NCI-H1930 (cell line): ENCODE measurements around the gene KRT80.
A peak's percentile ranks its signal among the peaks of the same experiment; 100 is the strongest.

Experiments used
- DNase-seq, 2 experiments: peaks; one replicate each; lab custom pipeline; 2025; lab: John Stamatoyannopoulos, UW

The KRT80 gene

GRCh38 chr12:52179396-52179973, 12.3 kb downstream of the KRT80 start:
- no peak for DNase-seq

GRCh38 chr12:52178984-52179383, 12.8 kb downstream of the KRT80 start:
- DNase-seq, result no peak

GRCh38 chr12:52178443-52178842, 13.4 kb downstream of the KRT80 start:
- no peak for DNase-seq

- no peak for DNase-seq
Observed at GRCh38 chr12:52175371-52176350, 16.2 kb downstream of the KRT80 start.

- DNase-seq, result no peak
Observed at GRCh38 chr12:52173526-52173925, 18.3 kb downstream of the KRT80 start.

GRCh38 chr12:52172956-52173355, 18.9 kb downstream of the KRT80 start:
- no peak for DNase-seq

GRCh38 chr12:52171950-52172512, 19.8 kb downstream of the KRT80 start:
- no peak for DNase-seq

- no peak for DNase-seq
Observed at GRCh38 chr12:52170827-52171226, 21.0 kb downstream of the KRT80 start.

GRCh38 chr12:52169886-52170285, 21.9 kb downstream of the KRT80 start:
- no peak for DNase-seq

- DNase-seq, result no peak
Observed at GRCh38 chr12:52168019-52168717, 23.6 kb downstream of the KRT80 start.

GRCh38 chr12:52167526-52167925, 24.3 kb downstream of the KRT80 start:
- no peak for DNase-seq

GRCh38 chr12:52166672-52167071, 25.1 kb downstream of the KRT80 start:
- no peak for DNase-seq

- no peak for DNase-seq
Observed at GRCh38 chr12:52165096-52165855, 26.5 kb downstream of the KRT80 start.

- no peak for DNase-seq
Observed at GRCh38 chr12:52164624-52165023, 27.2 kb downstream of the KRT80 start.

GRCh38 chr12:52162981-52163380, 28.8 kb downstream of the KRT80 start:
- DNase-seq, result no peak

GRCh38 chr12:52160200-52160599, 31.6 kb downstream of the KRT80 start:
- DNase-seq, result no peak

- no peak for DNase-seq
Observed at GRCh38 chr12:52157566-52158150, 34.2 kb downstream of the KRT80 start.

GRCh38 chr12:52156757-52157565, 34.9 kb downstream of the KRT80 start:
- peak in 1 of 2 experiments; percentile 46 for DNase-seq

- DNase-seq, result no peak
Observed at GRCh38 chr12:52156311-52156710, 35.5 kb downstream of the KRT80 start.
